Stimulated activated CD4-positive, alpha-beta T cell treated with anti-CD3 and anti-CD28 coated beads, Interleukin-2, amount 100 ng/mL, for 4 hours (primary cell): ENCODE measurements around the gene COX6B1.
A peak's percentile ranks its signal among the peaks of the same experiment; 100 is the strongest.
"Not testable (repeated sequence)": the region's sequence is repeated elsewhere in the genome, so short reads cannot be mapped to it uniquely, and the experiment has no call there.

Experiments
- DNase-seq: peaks from one replicate; pipeline ENCODE4 v3.0.0-alpha.2; 2020; ENCODE audit warnings: low read depth

The COX6B1 gene

DNA sequence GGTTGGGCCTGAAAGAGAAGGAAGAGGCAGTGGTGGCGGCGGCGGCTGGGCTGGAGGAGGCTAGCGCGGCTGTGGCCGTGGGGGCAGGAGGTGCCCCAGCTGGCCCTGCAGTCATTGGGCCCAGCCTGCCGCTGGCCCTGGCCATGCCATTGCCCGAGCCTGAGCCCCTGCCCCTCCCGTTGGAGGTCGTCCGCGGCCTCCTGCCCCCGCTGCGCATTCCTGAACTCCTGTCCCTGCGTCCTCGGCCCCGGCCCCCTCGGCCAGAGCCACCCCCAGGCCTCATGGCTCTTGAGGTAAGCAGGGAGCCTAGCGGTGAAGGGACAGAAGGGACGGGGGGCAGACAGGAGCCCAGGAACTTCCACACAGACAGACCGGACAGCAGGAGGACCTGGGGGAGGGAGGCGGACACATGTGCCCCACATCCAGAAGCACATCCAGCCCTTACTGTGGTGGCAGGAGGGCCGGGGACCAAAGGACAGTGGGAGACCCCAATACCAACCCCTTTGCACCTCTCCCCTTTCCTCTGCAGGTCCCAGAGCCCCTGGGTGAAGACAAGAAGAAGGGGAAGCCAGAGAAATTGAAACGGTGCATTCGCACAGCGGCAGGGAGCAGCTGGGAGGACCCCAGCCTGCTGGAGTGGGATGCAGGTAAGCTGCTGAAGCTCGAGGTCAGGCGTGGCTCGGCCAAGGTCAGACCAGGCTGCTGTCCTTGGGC, 14.2 kb upstream of the COX6B1 start:
- no peak for DNase-seq

DNA sequence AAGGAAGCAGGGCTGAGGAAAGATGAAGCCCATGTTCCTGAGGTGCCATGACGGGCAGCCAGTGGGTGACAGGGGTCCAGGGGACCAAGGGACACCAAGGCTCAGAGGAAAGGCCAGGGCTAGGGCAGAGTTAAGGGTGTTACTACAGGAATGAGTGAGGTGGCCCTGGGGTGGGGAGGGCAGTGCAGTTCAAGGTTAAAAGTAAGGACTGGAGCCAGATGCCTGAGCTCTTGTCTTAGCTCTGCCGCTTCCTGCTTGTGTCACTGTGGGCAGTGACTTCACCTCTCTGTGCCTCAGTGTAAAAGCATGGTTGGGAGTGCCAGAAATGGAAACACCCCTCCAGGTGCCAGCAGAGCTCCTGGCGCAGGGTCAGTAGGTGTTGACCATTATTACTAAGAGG, 11.5 kb upstream of the COX6B1 start:
- no peak for DNase-seq

DNA sequence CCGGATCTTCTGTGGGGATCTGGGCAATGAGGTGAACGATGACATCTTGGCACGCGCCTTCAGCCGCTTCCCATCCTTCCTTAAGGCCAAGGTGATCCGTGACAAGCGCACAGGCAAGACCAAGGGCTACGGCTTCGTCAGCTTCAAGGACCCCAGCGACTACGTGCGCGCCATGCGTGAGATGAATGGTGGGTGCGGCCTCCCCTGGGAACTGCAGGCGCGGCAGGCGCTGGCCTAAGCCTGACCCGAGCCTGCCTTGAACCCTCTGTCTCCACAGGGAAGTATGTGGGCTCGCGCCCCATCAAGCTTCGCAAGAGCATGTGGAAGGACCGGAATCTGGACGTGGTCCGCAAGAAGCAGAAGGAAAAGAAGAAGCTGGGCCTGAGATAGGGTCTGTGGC, 11.0 kb upstream of the COX6B1 start:
- DNase-seq, result no peak

DNA sequence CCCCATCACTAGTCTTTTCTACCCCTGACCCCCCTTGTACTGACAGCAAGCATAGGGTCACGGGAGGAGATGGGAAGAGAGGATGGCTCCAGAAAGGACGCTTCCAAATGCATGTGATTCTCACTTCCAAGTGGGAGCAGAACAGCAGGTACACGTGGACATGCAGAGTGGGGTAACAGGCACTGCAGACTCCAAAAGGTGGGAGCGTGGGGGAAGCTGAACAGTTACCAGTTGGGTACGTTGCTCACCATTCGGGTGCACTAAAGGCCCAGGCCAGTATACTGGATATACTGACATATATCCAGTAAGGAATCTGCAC, 8.8 kb upstream of the COX6B1 start:
- DNase-seq, result no peak

DNA sequence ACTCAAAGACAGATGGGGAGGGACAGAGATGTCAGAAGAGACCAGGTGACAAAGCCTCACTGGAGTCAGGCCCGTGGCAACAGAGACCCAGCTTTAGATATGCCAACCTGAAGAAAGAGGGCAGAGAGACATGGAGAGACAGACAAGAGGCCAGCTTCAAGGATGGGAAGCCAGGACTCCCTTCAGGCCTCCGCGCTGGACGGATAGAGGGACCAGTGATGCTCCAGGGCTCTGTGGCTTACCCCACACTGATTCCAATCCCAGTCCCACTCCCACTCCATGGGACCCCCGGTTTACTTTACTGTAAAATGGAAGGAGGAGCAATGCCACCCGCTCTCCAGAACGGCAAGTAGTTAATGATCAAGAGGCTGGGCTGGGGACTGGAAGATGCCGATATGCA, 8.3 kb upstream of the COX6B1 start:
- DNase-seq, result no peak

DNA sequence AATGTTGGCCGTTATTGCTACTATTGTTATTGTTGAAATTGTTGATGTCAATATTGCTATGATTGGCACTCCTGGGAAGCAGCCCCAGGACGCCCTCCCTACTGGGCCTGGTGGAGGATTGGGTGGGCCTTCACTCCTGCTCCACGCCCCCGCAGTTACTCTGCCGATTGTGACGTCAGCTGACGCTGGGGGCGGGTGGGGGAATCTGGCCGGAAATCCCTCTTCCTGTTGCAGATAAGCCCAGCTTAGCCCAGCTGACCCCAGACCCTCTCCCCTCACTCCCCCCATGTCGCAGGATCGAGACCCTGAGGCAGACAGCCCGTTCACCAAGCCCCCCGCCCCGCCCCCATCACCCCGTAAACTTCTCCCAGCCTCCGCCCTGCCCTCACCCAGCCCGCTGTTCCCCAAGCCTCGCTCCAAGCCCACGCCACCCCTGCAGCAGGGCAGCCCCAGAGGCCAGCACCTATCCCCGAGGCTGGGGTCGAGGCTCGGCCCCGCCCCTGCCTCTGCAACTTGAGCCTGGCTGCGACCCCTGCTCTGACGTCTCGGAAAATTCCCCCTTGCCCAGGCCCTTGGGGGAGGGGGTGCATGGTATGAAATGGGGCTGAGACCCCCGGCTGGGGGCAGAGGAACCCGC, 6.5 kb upstream of the COX6B1 start, which contains the start of gene ETV2:
TSS of gene ETV2 (plus strand) at position 231 of the 637 bp plus-strand sequence. CDS start 716 bp downstream, outside the sequence.
- peak; percentile 32 for DNase-seq

DNA sequence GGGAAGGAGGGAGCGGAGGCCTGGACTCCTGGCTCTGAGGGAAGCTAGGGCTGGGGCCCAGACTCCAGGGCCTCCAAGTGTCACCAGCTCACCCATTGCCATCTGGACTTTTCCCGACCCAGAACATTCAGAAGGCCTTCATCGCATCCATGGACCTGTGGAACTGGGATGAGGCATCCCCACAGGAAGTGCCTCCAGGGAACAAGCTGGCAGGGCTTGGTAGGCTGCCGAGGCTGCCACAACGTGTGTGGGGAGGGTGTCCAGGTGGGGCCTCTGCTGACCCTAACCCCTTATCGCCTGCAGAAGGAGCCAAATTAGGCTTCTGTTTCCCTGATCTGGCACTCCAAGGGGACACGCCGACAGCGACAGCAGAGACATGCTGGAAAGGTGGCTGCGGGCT, 5.8 kb upstream of the COX6B1 start:
- no peak for DNase-seq

DNA sequence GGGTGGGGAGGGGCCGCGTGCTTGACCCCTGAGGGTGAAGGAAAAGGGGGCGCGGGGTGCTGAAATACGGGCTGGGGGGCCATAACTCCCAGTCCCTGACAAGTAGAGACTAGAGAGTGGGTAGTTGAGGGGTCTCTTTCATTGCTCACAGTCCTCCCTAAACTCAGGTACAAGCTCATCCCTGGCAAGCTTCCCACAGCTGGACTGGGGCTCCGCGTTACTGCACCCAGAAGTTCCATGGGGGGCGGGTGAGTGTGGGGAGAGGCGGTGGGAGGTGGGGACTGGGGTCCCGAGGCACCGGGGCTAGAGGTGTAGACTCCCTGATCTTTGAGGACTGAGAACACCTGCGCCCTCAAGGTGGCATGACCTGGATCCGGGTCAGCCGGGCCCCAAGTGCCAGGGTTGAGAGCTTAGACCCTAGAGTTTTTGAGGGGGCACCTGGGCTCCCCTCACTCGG, 5.3 kb upstream of the COX6B1 start:
- no peak for DNase-seq

DNA sequence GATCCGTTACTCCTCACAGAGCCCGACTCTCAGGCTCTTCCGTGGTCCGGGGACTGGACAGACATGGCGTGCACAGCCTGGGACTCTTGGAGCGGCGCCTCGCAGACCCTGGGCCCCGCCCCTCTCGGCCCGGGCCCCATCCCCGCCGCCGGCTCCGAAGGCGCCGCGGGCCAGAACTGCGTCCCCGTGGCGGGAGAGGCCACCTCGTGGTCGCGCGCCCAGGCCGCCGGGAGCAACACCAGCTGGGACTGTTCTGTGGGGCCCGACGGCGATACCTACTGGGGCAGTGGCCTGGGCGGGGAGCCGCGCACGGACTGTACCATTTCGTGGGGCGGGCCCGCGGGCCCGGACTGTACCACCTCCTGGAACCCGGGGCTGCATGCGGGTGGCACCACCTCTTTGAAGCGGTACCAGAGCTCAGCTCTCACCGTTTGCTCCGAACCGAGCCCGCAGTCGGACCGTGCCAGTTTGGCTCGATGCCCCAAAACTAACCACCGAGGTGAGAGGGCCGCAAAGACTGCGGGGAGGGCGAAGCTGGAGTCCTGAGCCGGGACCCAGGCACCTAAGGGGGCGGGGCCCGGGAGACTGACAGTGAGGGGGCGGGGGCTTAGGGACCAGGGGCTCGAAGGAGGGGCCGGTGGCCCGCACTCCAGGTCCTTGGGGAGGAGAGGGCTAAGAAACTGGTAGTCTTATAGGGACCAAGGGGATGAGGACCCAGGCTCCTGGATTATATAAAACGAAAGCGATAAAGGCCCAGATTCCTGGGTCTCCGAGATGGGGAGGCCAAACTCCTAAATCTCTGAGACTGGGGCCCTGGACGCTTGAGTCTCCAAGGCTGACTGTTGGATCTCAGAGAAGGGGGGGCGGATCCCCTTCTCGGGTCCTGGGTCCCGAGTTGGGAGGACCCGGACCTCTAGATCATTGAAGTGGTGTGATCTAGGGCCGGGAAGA, 4.6 kb upstream of the COX6B1 start:
- peak; percentile 64 for DNase-seq

DNA sequence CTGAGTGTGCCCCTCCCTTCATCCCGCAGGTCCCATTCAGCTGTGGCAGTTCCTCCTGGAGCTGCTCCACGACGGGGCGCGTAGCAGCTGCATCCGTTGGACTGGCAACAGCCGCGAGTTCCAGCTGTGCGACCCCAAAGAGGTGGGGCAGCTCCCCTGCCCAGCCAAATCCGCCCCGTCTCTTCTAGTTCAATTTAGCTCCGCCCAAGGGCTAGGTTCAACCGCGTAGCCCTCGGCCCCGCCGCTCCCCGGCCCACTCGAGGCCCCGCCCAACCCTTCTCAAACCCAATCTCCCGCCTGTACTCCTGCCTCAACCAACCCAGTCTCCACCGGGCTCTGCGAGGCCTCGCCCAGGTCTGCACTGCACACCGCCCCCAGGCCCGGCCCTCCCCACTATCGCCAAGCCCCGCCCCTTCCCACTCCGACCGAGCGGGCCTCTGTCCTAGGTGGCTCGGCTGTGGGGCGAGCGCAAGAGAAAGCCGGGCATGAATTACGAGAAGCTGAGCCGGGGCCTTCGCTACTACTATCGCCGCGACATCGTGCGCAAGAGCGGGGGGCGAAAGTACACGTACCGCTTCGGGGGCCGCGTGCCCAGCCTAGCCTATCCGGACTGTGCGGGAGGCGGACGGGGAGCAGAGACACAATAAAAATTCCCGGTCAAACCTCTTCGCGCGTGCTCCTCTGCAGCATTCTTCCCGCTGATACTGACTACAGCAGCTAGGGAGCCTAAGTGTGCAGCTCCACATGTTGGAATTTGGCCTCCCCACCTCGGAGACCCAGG, 3.7 kb upstream of the COX6B1 start:
- DNase-seq, result peak; percentile 89

DNA sequence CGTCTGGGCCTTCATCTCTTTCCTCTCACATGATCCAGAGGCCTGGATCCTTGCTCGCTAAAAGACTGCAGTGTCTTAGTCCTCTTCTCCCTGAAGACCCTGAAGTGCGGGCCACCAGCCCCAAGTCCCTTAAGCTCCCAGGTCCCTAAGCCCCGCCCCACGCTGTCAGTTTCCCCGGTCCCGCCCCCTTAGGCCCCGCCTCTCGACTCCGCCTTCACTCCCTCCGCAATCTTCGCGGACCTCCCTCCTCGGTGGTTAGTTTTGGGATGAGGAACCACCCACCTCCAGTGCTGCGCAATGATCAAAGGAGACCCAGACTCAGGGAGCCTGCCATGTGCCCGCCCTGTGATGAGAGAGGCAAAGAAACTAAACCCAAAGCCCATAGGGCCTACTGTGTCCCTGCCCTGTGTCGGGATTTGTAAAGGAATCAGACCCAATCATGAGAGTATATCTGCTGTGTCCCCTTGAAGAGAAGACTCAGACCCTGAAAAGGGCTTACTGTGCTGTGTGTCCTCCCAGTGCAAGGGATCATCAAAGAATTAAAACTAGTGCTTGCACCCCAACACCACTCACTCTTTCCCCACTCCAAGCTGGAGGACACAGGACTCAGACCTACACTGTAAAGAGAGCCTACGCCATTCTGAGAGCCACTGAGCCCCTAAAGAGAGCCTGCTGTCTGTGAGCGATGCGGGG, 3.0 kb upstream of the COX6B1 start:
- DNase-seq, result peak; percentile 78

DNA sequence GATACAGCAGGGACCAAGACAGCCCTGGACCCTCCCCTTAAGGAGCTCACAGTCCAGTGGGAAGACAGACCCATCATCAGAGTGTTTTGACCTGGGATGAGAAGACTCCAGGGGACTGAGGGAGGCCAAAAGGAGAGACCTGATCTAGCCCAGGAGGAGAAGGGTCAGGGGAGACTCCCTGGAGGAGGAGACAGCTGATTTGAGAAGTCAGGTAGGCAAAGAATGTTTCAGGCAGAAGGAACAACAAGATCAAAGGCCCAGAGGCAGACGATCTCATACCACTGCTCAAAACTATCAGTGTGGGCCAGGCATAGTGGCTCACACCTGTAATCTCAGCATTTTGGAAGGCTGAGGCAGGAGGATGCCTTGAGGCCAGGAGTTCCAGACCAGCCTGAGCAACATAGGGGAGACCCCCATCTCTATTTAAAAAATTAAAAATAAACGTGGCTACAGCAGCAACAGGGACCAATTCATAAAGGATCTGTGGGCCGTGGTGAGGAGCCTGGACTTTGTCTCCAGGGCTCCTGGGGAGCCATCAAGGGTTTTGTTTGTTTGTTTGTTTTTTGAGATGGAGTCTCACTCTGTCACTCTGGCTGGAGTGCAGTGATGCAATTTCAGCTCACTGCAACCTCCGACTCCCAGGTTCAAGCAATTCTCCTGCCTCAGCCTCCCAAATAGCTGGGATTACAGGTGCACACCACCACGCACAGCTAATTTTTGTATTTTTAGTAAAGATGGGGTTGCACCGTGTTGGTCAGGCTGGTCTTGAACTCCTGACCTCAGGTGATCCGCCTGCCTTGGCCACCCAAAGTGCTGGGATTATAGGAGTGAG, 2.2 kb upstream of the COX6B1 start:
- no peak for DNase-seq

DNA sequence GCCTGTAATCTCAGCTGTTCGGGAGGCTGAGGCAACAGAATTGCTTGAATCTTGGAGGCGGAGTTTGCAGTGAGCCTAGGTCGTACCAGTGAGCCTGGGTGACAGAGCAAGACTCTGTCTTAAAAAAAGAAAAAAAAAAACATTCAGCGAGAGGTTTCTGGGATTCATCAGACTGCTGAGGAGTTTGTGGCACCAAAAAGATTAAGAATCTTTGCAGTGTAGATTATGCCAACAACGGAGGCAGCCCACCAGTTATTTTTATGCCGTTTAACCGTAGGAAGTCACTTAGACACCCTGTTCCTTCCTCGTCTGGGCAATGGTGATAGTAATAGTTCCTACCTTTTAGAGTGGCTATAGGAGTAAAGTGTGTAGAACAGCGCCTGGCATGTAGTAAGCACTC, 2.5 kb downstream of the COX6B1 start:
- no peak for DNase-seq

DNA sequence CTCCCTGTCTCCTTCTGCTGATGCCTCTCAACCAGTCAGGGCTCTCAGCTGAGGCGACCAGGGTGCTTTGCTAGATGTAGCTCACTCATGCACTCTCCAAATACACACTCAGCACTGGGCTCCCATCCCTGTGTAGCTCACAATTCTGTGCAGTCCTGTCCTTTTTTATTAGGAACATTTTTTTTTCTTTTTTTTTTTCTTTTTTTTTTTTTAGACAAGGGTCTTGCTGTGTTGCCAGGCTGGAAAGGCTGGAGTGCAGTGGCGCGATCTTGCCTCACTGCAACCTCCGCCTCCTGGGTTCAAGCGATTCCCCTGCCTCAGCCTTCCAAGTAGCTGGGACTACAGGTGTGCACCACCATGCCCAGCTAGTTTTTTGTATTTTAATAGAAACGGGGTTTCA, 6.7 kb downstream of the COX6B1 start:
- not testable (repeated sequence) for DNase-seq

DNA sequence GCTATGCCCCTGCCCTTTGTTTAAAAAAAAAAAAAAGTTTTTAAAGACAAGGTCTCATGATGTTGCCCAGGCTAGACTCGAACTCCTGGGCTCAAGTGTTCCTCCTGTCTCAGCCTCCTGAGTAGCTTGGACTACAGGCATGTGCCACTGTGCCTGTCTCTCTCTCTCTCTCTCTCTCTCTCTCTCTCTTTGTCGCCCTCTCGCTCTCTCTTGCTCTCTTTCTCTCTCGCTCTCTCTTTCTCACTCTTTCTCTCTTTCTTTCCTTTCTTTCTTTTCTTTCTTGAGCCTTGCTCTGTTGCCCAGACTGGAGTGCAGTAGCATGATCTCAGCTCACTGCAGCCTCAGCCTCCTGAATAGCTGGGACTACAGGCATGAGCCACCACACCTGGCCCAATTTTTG, 7.5 kb downstream of the COX6B1 start:
- DNase-seq, result no peak

DNA sequence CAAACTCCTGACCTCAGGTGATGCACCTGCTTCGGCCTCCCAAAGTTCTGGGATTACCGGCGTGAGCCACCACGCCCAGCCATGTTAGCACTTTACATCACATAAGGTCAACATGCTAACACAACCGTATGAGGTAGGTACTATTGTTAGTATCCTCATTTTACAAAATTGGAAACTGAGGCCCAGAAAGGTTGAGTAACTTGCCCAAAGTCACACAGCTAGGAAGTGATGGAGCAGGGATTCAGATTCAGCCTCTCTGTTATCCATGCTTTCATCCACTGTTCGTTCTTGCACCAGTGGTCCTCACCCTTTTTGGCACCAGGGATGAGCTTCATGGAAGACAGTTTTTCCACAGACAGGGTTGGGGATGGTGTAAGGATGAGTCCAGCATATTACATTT, 8.6 kb downstream of the COX6B1 start:
- no peak for DNase-seq

DNA sequence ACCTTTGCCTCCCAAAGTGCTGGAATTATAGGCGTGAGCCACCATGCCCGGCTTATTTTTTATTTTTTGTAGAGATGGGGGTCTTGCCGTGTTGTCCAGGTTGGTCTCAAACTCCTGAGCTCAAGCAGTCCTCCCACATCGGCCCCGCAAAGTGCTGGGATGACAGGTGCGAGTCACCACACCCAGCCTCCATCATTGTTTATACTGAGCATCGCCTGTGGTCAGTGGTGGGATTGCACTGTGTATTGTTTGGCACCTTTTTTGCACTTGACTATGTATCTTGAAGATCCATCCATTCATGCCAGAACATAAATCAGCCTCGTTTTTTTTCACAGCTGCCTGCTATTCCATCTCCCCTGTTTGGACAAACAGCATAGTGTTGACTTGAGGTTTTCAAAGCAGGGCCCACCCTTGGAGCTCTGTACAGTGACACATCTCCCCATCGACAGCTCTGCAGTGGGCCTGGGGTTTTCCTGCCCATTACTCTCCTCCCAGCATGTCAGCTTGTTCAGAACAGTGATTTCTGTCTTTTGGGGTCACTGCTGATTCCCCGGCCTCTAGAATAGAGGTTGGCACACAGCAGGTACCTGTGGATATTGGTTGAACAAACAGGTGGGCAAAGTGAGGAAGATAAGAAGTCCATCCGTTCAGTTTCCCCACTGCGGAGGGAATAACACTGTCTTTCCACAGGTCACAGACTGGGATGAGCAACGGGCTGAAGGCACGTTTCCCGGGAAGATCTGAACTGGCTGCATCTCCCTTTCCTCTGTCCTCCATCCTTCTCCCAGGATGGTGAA, 10.0 kb downstream of the COX6B1 start:
- no peak for DNase-seq

DNA sequence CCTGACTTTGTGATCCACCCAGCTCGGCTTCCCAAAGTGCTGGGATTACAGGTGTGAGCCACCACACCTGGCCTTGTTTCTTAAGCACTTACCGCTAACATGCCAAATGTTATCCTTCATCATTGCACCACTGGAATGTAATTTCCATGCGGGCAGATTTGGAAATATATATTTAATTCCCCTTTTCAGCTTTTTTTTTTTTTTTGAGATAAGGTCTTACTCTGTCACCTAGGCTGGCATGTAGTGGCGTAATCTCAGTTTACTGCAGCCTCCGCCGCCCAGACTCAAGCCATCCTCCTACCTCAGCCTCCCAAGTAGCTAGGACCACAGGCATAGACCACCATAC, 13.8 kb downstream of the COX6B1 start:
- DNase-seq, result no peak

DNA sequence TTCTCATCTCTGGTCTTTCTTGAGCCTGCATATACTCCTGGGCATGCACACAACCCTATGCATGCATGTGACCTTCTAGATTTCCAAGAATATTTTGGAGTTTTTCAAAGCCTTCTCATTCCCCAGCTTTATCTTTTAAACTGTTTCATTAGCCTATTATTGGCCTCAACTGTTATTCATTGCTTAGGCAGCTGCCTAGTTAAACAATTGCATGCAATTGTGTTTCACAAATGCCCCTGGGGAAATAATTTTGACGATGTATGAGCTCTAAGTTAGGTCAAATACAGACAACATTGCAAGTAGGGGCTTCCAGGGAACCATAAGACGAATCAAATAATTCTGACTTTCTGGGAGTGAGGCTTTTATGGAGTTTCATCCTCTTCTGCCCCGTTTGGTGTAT, 15.9 kb downstream of the COX6B1 start:
- no peak for DNase-seq

DNA sequence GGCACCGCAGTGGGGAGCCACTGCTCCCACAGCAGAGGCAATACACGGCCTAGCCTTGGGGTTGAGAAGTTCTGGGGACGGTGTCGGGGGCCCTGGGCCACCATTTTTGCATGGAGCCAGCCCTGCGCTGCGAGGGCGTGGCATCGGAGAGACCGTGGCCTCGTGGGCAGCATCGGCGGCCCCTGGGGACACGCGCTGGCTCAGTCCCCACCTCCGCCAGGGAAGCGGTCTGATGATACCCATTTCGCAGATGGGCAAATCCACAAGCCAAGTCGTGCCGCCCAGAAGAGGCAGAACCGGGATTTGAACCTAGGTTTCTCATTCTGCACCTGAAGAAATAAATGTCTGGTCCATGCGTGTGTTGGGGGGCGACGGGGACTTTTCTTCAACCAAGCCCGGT, 17.0 kb downstream of the COX6B1 start:
- no peak for DNase-seq
